Measurements from ENCODE around the gene CDC42BPA. TPM values are rescaled to one million over a fixed set of nuclear protein-coding genes. Genes with fewer than 3 reads are reported as not detected.

Gene CDC42BPA
- total and polyA plus RNA-seq, 2 of the 8 experiments (the other 6 are each of a cell fraction or from before 2014, with no cell fraction given), result 7.1 to 28.5 TPM

GRCh38 chr1:227343206-227343605 lies 24.9 kb upstream of the CDC42BPA start (continued):
- TF ChIP-seq USF2 (IDR thresholded peaks at IDR 0.05; ENCODE audit: low read length) (no peak), E2F6 (IDR thresholded peaks at IDR 0.05) (no peak), YY1 (IDR thresholded peaks at IDR 0.05; ENCODE audit: low read depth, low read length) (no peak)

Data from H1 (cell line).